ENCODE results near the gene PARN. TPM values are rescaled to one million over a fixed set of nuclear protein-coding genes. Genes with fewer than 3 reads are reported as not detected.
A peak's percentile ranks its signal among the peaks of the same experiment; 100 is the strongest.
"Not testable (repeated sequence)": the region's sequence is repeated elsewhere in the genome, so short reads cannot be mapped to it uniquely, and the experiment has no call there.

The PARN gene
- total RNA-seq, 4 donors from 2014 or later, result 36.6 to 66.8 (median 53.5) TPM

DNA sequence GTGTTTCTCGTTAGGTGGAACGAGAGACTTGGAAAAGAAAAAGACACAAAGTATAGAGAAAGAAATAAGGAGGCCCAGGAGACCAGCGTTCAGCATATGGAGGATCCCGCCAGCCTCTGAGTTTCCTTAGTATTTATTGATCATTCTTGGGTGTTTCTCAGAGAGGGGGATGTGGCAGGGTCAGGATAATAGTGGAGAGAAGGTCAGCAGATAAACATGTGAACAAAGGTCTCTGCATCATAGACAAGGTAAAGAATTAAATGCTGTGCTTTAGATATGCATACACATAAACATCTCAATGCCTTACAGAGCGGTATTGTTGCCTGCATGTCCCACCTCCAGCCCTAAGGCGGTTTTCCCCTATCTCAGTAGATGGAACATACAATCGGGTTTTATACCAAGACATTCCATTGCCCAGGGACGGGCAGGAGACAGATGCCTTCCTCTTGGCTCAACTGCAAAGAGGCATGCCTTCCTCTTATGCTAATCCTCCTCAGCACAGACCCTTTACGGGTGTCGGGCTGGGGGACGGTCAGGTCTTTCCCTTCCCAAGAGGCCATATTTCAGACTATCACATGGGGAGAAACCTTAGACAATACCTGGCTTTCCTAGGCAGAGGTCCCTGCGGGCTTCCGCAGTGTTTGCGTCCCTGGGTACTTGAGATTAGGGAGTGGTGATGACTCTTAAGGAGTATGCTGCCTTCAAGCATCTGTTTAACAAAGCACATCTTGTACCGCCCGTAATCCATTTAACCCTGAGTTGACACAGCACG is 6.3 kb upstream of the PARN start:
- peak in 1 of 3 donors; percentile 68 for DNase-seq
- peak overlapping the region in 3 of 4 donors; percentile 59 to 98 (median 96) for H3K27ac ChIP-seq
- H3K36me3 ChIP-seq, result peaks cover 0 to 16% (median 0%) of the 10 kb centered on the region in 3 donors
- peak; percentile 55 to 89 for TF ChIP-seq POLR2A (IDR thresholded peaks at IDR 0.05)
- peaks cover 9 to 47% (median 12%) of the 10 kb centered on the region in 4 donors for H3K4me1 ChIP-seq
- H3K4me3 ChIP-seq, result peak overlapping the region in 2 of 4 donors; percentile 20 to 34
- H3K9me3 ChIP-seq, H3K27me3 ChIP-seq: not testable (repeated sequence)

DNA sequence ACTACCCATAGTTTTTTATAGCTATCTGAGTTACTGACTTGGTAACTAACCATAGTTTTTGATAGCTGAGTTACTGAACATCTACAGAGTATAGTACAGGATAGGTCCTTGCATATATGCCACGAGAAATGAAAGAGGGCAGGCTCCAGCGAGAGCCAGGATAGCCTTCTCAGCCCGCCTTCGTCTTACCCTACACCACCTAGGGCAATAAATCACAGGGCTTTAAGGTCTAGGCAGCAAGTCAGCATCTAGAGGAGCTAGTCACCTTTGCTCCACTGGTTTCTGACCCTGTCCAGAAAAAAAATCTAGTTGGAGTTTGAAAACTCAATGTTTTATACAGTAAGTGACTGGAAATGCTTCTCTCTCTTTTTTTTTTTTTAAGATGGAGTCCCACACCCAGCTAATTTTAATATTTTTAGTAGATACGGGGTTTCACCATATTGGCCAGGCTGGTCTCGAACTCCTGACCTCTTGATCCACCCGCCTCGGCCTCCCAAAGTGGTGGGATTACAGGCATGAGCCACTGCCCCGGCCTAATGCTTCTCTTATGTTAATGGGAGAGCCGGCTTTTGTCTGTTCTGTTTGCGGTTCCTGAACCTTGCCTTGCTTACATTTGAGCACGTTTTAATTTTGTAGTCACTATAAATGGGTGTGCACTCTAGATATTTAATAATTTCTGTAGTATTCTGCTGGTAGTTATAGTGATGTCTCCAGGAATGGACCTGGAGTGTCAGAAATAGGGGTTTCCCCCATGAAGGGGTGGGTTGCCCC is 5.5 kb upstream of the PARN start:
- peak in 1 of 3 donors; percentile 55 for DNase-seq
- Histone ChIP-seq H3K9me3 (no peaks in the 10 kb centered on the region), H3K27ac (peak overlapping the region in 3 of 4 donors; percentile 59 to 98 (median 96)), H3K4me1 (peaks cover 6 to 39% (median 13%) of the 10 kb centered on the region in 4 donors), H3K4me3 (peak overlapping the region in 1 of 4 donors; percentile 20), H3K27me3 (no peaks in the 10 kb centered on the region), H3K36me3 (peaks cover 0 to 16% (median 0%) of the 10 kb centered on the region in 3 donors)
- TF ChIP-seq POLR2A (IDR thresholded peaks at IDR 0.05), result peak; percentile 32 to 56
- TF ChIP-seq, protein P1, sequence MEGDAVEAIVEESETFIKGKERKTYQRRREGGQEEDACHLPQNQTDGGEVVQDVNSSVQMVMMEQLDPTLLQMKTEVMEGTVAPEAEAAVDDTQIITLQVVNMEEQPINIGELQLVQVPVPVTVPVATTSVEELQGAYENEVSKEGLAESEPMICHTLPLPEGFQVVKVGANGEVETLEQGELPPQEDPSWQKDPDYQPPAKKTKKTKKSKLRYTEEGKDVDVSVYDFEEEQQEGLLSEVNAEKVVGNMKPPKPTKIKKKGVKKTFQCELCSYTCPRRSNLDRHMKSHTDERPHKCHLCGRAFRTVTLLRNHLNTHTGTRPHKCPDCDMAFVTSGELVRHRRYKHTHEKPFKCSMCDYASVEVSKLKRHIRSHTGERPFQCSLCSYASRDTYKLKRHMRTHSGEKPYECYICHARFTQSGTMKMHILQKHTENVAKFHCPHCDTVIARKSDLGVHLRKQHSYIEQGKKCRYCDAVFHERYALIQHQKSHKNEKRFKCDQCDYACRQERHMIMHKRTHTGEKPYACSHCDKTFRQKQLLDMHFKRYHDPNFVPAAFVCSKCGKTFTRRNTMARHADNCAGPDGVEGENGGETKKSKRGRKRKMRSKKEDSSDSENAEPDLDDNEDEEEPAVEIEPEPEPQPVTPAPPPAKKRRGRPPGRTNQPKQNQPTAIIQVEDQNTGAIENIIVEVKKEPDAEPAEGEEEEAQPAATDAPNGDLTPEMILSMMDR (IDR thresholded peaks at IDR 0.05), result no peak

- H3K27ac ChIP-seq, result peak overlapping the region in 3 of 4 donors; percentile 59 to 98 (median 96)
These were observed 4.3 kb upstream of the PARN start for GRCh38 chr16:14634389-14634725.

GRCh38 chr16:14632693-14633569 is 2.9 kb upstream of the PARN start, which contains the start of gene BFAR:
Gene BFAR (plus strand): TSS chr16:14632951. CDS start chr16:14644347, 11,396 bp downstream.
- TF ChIP-seq, protein P1 (IDR thresholded peaks at IDR 0.05), result no peak
- peak; percentile 99 to 100 for TF ChIP-seq POLR2A (IDR thresholded peaks at IDR 0.05)
- Histone ChIP-seq H3K27me3 (no peaks in the 10 kb centered on the region), H3K27ac (peak within 1 kb of the TSS; percentile 81 to 98 (median 96)), H3K4me1 (peaks cover 0 to 49% (median 18%) of the 10 kb centered on the region in 4 donors), H3K9me3 (no peaks in the 10 kb centered on the region), H3K4me3 (peak within 1 kb of the TSS; percentile 80 to 86 (median 83)), H3K36me3 (peaks cover 0 to 5% (median 0%) of the 10 kb centered on the region in 3 donors)
- DNase-seq, result peak; percentile 99 to 100 (median 99)

More at GRCh38 chr16:14634389-14634725, 4.3 kb upstream of the PARN start:
- Histone ChIP-seq H3K9me3 (no peaks in the 10 kb centered on the region), H3K4me3 (peak overlapping the region; percentile 80 to 86 (median 83)), H3K36me3 (peaks cover 0 to 15% (median 0%) of the 10 kb centered on the region in 3 donors), H3K4me1 (peaks cover 0 to 41% (median 14%) of the 10 kb centered on the region in 4 donors), H3K27me3 (no peaks in the 10 kb centered on the region)
- no peak for TF ChIP-seq POLR2A (IDR thresholded peaks at IDR 0.05)
- TF ChIP-seq, protein P1 (IDR thresholded peaks at IDR 0.05), result no peak
- no peak for DNase-seq

GRCh38 chr16:14630620-14631330 is 715 bp upstream of the PARN start:
- Histone ChIP-seq H3K36me3 (peaks cover 0 to 26% (median 0%) of the 10 kb centered on the region in 3 donors), H3K4me3 (peak overlapping the region; percentile 73 to 90 (median 82)), H3K27ac (peak overlapping the region; percentile 89 to 95 (median 92)), H3K4me1 (peaks cover 0 to 34% (median 18%) of the 10 kb centered on the region in 4 donors)
- DNase-seq, result peak in 2 of 3 donors; percentile 22 to 58
- H3K9me3 ChIP-seq, H3K27me3 ChIP-seq: not testable (repeated sequence)
